GM21529 (cell line): ENCODE measurements around the gene SLC6A18.

Experiments used
- ATAC-seq: cut with Tn5 transposase; IDR thresholded peaks from one replicate; pipeline ENCODE4 v1.9.1; 2021; ENCODE audit not compliant: unreplicated experiment

The SLC6A18 gene

GRCh38 chr5:1230551-1230950, 5.4 kb downstream of the SLC6A18 start:
- no peak for ATAC-seq

- no peak for ATAC-seq
These were observed 6.2 kb downstream of the SLC6A18 start for GRCh38 chr5:1231354-1231905.

DNA sequence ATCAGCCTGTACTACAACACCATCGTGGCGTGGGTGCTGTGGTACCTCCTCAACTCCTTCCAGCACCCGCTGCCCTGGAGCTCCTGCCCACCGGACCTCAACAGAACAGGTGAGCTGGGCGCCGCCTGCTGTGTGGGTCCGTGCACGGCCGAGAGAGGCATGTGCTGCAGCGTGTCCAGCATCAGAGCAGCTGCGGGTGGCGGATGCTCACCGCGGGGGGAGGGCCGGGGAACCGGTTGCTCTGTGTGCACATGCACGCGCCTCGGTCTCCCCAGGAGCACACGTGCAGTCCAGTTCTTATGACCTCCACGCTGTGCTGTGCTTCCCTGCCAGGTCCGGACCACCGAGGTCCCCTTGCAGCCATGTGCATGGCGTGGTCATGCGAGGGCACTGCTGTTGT, 7.6 kb downstream of the SLC6A18 start:
- ATAC-seq = no peak

GRCh38 chr5:1235379-1235778, 10.2 kb downstream of the SLC6A18 start:
- no peak for ATAC-seq

GRCh38 chr5:1235838-1236237, 10.7 kb downstream of the SLC6A18 start:
- no peak for ATAC-seq

DNA sequence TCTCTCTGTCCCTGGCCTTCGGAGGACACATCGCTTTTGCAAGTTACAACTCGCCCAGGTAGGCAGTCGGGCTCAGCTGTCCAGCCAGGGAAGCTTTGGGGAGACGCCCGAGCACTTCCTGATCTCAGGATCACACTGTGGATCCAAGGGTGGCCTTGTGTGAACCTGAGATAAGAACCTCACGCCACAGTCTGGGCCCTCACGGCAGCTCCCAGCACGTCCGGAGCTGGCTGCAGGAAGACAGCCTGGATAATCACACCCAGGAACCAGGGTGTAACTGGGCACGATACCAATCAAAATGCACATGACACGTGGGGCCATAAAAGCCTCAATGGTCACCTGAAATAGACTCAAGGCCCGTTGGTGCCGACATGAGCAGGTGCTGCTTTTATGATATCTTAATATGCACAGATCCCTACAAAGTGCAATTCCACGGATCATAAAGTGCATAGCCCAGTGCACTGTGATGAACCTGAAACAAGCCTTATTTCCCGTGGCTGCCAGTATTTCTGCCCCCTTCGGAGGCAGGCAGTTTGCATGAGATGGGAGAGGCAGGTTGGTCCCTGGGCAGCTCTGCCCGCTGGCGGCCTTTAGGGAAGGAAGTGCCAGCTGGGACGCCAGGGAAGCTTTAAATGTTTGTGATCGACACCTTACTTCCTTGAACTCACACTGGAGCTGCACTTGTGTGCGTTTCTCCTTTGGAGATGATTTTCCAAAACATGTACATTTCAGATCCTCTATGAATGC, 14.5 kb downstream of the SLC6A18 start:
- ATAC-seq = no peak

GRCh38 chr5:1240496-1241260, 15.5 kb downstream of the SLC6A18 start:
- ATAC-seq = no peak

DNA sequence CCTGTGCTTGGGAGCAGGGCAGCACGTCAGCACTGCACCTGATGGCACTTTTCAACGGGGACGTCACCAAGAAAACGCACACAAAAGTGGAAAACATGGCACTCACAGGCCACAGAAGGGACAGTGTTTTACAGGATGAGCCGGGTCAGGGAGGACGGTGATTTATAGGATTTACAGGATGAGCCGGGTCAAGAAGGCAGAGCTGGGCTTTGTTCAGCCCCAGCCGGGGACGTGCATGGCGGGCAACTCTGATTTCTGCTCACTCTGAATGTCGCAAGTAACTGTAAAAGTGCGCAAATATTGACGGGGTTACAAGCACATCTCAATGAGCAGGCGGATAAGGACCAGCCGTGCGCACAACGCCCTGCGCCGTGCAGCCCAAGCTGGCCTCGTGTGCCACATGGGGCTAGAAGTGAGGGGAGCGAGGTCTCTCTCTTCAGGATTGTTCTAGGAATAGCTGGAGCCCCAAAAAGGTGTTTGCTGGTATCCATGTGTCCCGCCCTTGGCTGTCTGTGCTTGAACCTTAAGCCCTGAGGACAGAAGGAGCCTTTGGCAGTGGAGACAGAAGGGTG, 16.4 kb downstream of the SLC6A18 start:
- no peak for ATAC-seq

- ATAC-seq = no peak
These were observed 17.7 kb downstream of the SLC6A18 start for GRCh38 chr5:1242733-1243486.

DNA sequence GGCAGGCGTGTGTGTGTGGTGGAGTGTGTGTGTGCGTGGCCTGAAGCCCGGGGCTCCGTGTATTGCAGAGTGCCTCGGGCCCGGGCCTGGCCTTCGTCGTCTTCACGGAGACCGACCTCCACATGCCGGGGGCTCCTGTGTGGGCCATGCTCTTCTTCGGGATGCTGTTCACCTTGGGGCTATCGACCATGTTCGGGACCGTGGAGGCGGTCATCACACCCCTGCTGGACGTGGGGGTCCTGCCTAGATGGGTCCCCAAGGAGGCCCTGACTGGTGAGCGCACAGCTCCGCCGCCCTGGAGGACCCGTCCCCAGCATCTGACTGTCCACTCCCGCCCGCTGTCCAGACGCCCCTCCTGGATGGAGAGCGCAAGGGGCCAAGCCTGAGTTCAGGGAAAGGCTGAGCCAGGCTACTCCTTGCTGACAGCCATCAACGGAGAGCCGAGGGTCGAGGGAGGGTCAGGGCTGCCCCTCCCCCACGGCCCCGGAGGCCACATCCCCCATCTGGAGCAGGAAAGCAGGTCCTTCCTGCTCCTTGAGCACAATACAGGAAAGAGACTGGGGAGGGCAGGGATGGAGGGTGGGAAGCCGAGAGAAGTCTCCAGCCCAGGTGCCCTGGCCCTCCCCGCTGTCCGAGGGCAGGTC, 18.4 kb downstream of the SLC6A18 start:
- no peak for ATAC-seq

DNA sequence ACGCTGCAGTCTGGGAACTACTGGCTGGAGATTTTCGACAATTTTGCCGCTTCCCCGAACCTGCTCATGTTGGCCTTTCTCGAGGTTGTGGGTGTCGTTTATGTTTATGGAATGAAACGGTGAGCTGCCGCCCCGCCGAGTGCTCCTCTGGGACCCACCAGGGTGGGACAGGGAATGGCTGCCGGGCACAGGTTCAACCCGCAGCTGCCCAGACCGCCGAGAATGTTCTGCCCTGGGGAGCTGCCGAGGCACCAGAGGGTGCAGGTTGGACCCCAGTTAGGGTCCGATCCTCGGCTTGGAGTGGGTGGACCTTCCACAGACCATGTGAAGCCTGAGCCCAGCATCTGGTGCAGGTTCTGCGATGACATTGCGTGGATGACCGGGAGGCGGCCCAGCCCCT, 19.1 kb downstream of the SLC6A18 start:
- no peak for ATAC-seq

GRCh38 chr5:1244976-1245375, 19.8 kb downstream of the SLC6A18 start:
- no peak for ATAC-seq

- no peak for ATAC-seq
These were observed 20.9 kb downstream of the SLC6A18 start for GRCh38 chr5:1245905-1246576.

- no peak for ATAC-seq
These were observed 21.7 kb downstream of the SLC6A18 start for GRCh38 chr5:1246711-1247431.

- no peak for ATAC-seq
These were observed 22.6 kb downstream of the SLC6A18 start for GRCh38 chr5:1247811-1248210.

DNA sequence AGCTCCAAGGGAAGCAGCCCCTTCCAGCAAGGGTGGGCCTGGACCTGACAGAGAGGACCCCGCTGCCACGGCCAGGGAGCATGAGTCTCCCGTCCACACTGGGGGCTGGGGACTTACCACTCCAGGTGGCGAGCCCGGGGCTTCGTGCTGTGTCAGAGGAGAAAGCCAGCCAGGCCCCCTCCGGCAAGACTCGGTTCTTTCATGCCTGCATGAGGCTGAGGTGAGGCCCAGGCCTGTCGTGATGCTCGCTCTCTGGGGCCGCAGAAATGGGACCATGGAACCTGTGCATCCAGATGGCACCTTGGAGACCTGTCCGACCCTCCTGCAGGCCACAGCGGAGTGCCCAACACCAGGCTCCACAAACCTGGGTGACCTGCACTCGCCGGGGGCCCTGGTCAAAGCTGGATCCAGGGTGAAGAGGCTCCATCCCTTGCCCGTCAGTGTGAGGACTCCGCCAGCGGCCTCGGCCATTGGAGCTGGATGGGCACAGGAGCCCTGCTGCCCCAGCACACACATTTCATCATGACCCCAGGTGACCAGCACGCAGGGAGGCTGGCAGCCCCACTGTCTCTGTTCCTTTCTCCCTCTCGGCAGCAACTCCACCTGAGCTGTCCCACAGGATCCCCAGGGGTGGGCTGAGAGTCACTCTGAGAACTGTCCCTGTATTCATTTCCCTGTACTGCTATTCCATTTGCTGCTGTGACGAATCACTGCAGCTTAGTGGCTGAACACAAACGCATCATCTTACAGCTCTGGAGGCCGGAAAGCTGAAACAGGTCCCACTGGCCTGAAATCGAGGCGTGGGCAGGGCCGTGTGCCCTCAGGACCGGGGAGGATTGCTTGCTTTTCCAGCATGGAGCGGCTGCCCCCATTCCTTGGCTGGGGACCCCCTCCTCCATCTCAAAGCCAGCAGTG, 24.4 kb downstream of the SLC6A18 start:
- no peak for ATAC-seq

GRCh38 chr5:1251678-1252580, 26.7 kb downstream of the SLC6A18 start:
- ATAC-seq = no peak
